AG04449 (cell line): Measurements from ENCODE around the gene CLMN.

Experiments used
- CTCF ChIA-PET: fragments of 350-600 bp; formaldehyde crosslinking; extraction: SDS; loops from one replicate; lab custom pipeline; 2021; ENCODE audit warnings: antibody characterized with exemption; lab: Yijun Ruan, JAX
- POLR2A ChIA-PET: fragments of 400-600, 350-600 bp; formaldehyde crosslinking; extraction: SDS; loops from one replicate; lab custom pipeline; 2020; ENCODE audit warnings: antibody characterized with exemption, inconsistent platforms; lab: Yijun Ruan, JAX
- DNase-seq: peaks from one replicate; pipeline ENCODE4 v3.0.0-alpha.2; 2010; ENCODE audit warnings: low read depth, low spot score
- H3K4me3 ChIP-seq: 2 replicates; pipeline ENCODE4 v1.5.1; 2011; ENCODE audit warnings: low read depth, mild to moderate bottlenecking, control low read depth, low read length
- CTCF ChIP-seq: IDR thresholded peaks from one replicate; pipeline ENCODE4 v1.5.1; 2011; ENCODE audit warnings: mild to moderate bottlenecking, moderate library complexity, low read length, control low read depth, inconsistent platforms; ENCODE audit not compliant: insufficient read depth; ENCODE audit errors: missing control alignments

The CLMN gene

DNA sequence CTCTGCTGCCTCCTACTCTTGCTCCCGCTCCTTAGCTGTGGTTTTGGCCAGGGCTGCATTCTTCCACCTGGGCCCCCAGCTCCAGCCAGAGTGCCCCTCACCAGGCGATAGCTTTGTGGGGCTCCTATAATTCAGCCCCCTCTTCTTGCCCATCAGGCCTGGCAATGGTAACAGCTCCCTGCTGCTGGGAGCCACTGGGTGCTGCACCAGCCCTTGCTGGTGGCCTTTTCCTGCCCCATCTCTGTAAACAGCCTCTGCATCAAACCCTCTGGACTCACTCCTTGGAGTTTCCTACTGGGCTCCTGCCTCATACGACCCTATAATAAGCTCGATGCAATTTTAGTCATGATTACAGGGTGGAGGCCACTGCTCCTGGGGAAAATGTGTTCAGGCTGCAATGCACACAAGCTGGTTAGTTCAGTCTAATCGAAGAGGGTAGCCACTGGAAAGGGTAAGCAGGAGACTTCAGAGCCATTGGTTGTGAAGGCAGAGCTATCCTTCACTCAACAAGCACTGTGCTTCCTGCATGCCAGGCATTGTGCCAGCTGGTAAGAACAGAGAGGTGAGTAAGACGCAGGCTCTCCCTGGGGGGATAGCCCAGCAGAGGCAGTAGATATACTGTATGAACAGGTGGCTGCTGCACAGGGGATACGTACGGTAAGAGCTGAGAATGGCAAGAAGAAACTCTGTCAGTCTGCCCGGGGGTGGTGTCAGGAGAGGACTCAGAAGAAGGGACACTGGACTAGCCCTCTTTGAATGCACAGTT is 24.7 kb downstream of the CLMN start:
- DNase-seq = no peak
- no peak overlapping the region for H3K4me3 ChIP-seq
- no peak for TF ChIP-seq CTCF
- CTCF ChIA-PET = no interaction called here
- POLR2A ChIA-PET = no interaction called here

DNA sequence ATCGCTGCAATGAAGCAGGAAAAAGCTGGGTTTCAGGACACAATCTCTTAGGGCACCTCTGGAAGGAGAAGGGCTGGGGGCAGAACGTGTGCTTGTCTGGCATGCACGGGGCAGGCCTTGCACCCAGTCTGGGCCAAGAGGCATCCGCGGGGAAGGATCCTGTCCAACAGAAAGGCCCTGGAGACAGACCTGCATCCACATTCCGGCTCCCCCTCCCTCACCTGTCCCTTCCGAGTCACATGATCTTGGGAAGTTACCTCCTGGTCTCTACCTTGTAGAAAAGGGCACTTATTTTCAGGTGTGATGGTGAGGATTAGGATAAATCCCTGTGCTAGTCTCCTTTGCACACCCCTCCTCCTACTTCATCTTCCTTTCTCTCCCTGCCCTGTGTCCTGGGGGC is 25.4 kb downstream of the CLMN start:
- POLR2A ChIA-PET = no interaction called here
- CTCF ChIA-PET = no interaction called here
- no peak for TF ChIP-seq CTCF

DNA sequence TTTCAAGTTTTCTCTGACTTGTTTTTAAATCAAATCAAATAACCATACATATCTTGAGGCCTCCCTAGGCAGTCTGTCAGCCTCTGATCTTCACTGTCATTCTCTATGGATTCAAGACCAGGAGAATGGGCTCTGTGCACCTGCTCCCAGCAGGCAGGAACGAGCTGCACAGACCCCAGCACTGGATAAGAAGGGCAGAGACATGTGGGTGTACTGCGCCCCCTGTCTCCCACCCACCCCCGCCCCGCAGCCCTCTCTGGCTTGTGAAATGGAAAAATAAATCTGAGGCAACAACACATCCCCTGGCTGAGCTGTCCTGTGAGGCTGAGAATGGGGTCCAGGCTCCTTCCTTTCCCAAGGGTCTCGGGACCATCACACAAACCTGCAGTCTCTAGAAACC is 26.3 kb downstream of the CLMN start:
- DNase-seq = no peak
- ChIA-PET CTCF (no interaction called here), POLR2A (no interaction called here)
- H3K4me3 ChIP-seq = no peak overlapping the region
- no peak for TF ChIP-seq CTCF

More for the DNA sequence above, 25.4 kb downstream of the CLMN start:
- H3K4me3 ChIP-seq = no peak overlapping the region
- DNase-seq = no peak

GRCh38 chr14:95292660-95293425 is 26.9 kb downstream of the CLMN start:
- POLR2A ChIA-PET = no interaction called here
- no peak overlapping the region for H3K4me3 ChIP-seq
- no peak for TF ChIP-seq CTCF
- CTCF ChIA-PET = no interaction called here
- no peak for DNase-seq

DNA sequence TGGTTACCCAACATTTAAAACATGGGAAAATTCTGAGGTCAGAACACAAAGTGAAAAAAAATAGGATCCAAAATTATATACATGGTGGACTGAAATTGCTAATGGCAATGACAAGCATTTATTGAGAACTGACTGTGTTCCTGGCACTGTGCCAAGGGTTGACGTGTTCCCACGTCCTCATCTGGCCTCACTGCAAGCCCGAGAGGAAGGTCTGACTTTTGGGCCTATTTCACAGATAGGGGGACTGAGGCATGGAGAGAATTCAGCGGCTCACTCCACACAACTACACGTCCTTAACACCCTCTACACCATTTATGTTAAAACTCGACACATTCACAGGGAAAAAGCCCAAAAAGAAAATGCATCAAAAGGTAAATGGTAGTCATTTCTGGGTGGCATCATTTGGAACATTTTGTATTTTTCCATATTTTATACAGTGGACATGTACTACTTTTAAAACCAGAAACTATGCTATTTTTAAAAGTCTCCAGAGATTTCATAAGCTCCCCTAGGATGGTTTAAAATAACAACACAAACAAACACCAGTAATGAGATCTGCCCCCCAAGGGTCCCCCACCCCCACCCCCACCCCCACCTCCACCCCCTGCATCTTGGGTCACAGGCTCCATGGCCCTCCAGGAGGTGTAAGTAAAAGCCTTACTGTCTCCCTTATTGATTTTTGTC is 27.7 kb downstream of the CLMN start:
- TF ChIP-seq CTCF = no peak
- ChIA-PET CTCF (no interaction called here), POLR2A (no interaction called here)
- no peak for DNase-seq
- H3K4me3 ChIP-seq = no peak overlapping the region
